ENCODE measurements around the gene HMGN1.

The HMGN1 gene

DNA sequence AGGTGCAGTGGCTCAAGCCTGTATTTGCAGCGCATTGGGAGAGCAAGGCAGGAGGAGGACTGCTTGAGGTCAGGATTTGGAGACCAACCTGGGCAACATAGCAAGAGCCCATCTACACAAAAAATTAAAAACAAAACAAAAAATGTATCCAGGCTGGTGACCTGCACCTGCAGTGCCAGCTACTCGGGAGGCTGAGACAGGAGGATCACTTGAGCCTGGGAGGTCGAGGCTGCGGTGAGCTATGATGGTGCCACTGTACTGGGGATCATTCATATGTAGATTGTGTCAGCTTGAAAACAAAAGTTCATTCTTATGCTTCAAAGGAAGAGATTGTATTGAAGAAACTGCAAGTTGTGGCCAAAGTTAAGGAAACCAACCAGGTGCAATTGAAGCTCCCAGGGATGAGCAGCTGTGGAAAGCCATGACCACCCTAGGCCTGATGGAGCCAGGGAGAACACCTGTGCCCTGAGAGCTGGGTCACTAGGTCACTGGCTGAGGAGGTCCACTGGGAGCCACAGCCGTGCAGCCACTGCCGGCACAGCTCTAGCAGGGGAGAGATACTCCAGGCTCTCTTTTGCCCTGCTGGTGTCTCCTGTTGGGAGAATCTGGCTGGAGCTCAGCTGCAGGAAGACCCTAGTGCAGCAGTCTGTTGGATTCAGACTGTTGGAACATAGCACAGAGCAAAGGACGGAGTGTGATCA lies 22.1 kb downstream of the HMGN1 start:
- H3K4me3 ChIP-seq (ENCODE audit: low read depth in 1 of 2, low read length in 2 of 2) = no peak overlapping the region
- no peak overlapping the region for H3K27ac ChIP-seq (ENCODE audit: low read length)
- no peaks in the 10 kb centered on the region for H3K9me3 ChIP-seq (ENCODE audit: control insufficient read depth in 1 of 2, low read length in 2 of 2)
- no peaks in the 10 kb centered on the region for H3K36me3 ChIP-seq (ENCODE audit: control insufficient read depth in 1 of 2, insufficient read depth in 2 of 2, low read length in 2 of 2)
- H3K27me3 ChIP-seq (ENCODE audit: low read depth, low read length) = no peaks in the 10 kb centered on the region
- H3K4me1 ChIP-seq (ENCODE audit: control insufficient read depth in 1 of 2, insufficient read depth in 2 of 2, low read length in 2 of 2) = no peaks in the 10 kb centered on the region

DNA sequence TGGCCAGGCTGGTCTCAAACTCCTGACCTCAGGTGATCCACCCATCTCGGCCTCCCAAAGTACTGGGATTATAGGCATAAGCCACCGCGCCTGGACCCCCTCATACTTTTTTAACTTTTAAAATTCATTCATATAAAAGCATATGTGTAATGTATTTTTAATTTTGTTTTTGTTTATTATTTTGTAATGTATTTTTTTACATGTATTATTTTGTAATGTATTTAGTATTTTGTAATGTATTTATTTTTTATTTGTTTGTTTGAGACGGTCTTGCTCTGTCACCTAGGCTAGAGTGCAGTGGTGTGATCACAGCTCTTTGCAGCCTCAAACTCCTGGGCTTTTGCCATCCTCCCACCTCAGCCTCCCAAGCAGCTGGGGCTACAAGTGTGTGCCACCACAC lies 23.4 kb downstream of the HMGN1 start:
- H3K9me3 ChIP-seq (ENCODE audit: control insufficient read depth in 1 of 2, low read length in 2 of 2) = no peaks in the 10 kb centered on the region
- H3K27ac ChIP-seq (ENCODE audit: low read length) = no peak overlapping the region
- no peaks in the 10 kb centered on the region for H3K27me3 ChIP-seq (ENCODE audit: low read depth, low read length)
- H3K4me3 ChIP-seq (ENCODE audit: low read depth in 1 of 2, low read length in 2 of 2) = no peak overlapping the region
- H3K36me3 ChIP-seq (ENCODE audit: control insufficient read depth in 1 of 2, insufficient read depth in 2 of 2, low read length in 2 of 2) = no peaks in the 10 kb centered on the region
- no peaks in the 10 kb centered on the region for H3K4me1 ChIP-seq (ENCODE audit: control insufficient read depth in 1 of 2, insufficient read depth in 2 of 2, low read length in 2 of 2)

DNA sequence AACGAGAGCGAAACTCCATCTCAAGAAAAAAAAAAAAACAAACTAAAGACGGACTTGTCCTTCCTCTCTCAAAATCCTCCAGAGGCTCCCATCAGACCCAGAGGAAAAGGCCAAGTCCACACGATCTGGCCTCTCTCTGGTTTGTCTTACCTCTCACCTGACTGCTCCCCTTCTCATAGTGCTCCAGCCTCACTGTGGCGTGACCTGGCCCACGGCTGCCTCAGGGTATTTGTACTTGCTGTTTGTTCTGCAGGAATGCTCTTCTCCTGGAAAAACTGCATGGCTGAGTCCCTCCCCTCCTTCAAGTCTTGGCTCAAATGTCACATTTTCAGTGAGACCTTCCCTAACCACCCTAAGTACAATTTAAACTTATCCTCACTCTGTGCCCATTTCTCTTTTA lies 27.5 kb downstream of the HMGN1 start:
- Histone ChIP-seq H3K27ac (ENCODE audit: low read length) (no peak overlapping the region), H3K4me3 (ENCODE audit: low read depth in 1 of 2, low read length in 2 of 2) (no peak overlapping the region), H3K9me3 (ENCODE audit: control insufficient read depth in 1 of 2, low read length in 2 of 2) (no peaks in the 10 kb centered on the region), H3K27me3 (ENCODE audit: low read depth, low read length) (no peaks in the 10 kb centered on the region), H3K4me1 (ENCODE audit: control insufficient read depth in 1 of 2, insufficient read depth in 2 of 2, low read length in 2 of 2) (peaks cover 0 to 9% of the 10 kb centered on the region in 2 donors), H3K36me3 (ENCODE audit: control insufficient read depth in 1 of 2, insufficient read depth in 2 of 2, low read length in 2 of 2) (no peaks in the 10 kb centered on the region)

DNA sequence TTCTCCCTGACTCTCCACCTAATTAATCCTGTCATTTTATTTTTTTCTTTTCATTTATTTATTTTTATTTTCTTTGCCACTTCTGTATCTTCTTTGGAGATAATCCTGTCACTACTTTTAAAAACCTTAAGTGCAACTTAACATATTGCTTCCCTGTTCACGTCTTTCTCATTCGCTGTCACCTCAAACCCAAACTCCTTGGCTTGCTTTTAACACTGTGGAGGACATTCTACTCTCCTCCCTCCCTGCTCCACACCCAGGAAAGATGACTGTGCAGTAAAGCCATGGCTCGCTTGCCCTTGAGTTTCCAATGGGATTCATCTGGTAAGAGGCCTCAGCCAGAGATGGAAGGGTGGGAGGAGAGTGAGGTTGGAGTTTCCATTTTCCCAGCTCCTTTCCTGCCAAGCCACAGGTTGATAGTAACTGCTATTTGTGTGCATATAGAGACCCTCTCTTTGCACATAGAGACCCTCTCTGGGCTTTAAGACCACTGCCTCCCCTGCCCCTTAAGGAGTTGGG lies 29.0 kb downstream of the HMGN1 start:
- no peak overlapping the region for H3K27ac ChIP-seq (ENCODE audit: low read length)

DNA sequence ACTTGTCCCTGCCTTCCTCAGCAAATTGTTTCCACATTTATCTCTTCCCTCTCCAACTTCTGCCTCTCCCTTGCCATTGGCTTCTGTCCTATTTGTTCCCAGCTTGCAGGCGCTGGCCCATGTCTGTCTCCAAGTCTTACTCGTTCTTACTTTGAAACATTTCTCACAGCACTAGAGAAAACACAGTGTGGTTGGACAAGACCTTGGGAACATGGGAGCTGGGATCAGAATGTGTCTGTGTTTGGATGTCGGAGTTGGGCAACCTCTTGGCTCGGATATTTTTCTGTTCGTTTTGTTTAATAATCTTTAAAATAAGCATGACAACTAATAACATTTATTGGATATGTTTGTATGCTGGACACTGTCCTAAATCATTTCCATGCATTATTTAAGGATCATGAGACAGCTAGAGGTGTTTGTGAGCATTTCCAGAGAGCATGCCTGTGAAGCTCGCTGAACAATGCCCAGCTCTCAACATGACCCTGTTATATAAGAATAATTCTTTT lies 29.6 kb downstream of the HMGN1 start:
- no peaks in the 10 kb centered on the region for H3K27me3 ChIP-seq (ENCODE audit: low read depth, low read length)
- H3K36me3 ChIP-seq (ENCODE audit: control insufficient read depth in 1 of 2, insufficient read depth in 2 of 2, low read length in 2 of 2) = no peaks in the 10 kb centered on the region
- no peak overlapping the region for H3K27ac ChIP-seq (ENCODE audit: low read length)
- H3K9me3 ChIP-seq (ENCODE audit: control insufficient read depth in 1 of 2, low read length in 2 of 2) = no peaks in the 10 kb centered on the region
- peaks cover 0 to 9% of the 10 kb centered on the region in 2 donors for H3K4me1 ChIP-seq (ENCODE audit: control insufficient read depth in 1 of 2, insufficient read depth in 2 of 2, low read length in 2 of 2)
- no peak overlapping the region for H3K4me3 ChIP-seq (ENCODE audit: low read depth in 1 of 2, low read length in 2 of 2)

More for the DNA sequence above, 29.0 kb downstream of the HMGN1 start:
- peaks cover 0 to 9% of the 10 kb centered on the region in 2 donors for H3K4me1 ChIP-seq (ENCODE audit: control insufficient read depth in 1 of 2, insufficient read depth in 2 of 2, low read length in 2 of 2)
- no peaks in the 10 kb centered on the region for H3K36me3 ChIP-seq (ENCODE audit: control insufficient read depth in 1 of 2, insufficient read depth in 2 of 2, low read length in 2 of 2)
- H3K27me3 ChIP-seq (ENCODE audit: low read depth, low read length) = no peaks in the 10 kb centered on the region
- no peaks in the 10 kb centered on the region for H3K9me3 ChIP-seq (ENCODE audit: control insufficient read depth in 1 of 2, low read length in 2 of 2)
- no peak overlapping the region for H3K4me3 ChIP-seq (ENCODE audit: low read depth in 1 of 2, low read length in 2 of 2)

DNA sequence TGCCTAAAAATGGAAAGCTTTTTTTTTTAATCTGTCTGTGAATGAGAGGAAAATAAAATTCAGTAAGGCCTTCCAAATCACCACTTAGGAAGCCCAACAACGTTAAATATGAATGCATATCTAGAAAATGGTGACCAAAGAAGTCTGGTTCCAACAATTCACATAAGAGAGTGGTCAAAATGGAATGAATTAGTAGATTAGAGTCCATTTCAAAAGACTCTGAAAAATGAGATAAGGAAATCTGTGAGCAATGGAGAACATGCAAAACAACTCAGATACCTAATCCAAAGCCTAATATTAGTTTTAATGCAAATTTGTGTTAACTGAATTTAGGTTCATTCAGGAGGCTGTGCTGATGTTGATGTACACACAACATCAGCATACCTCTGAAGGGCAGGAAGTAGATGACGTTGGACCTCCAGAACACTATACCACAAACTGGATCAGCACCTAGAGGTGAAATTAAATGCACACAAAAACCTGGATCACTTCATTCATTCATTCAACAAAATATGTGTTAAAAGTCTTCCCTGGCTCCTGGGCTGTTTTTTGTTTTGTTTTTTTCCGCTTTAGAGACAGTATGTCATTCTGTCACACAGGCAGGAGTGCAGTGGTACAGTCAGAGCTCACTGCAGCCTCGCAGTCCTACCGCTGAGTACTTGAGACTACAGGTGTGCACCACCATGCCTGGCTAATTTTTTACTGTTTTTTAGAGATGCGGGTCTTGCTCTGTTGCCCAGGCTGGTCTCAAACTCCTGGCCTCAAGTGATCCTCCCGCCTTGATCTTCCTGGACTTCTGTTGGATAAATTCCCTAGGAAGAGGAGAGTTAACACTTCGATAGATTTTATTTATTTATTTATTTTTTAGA lies 30.6 kb downstream of the HMGN1 start:
- no peaks in the 10 kb centered on the region for H3K27me3 ChIP-seq (ENCODE audit: low read depth, low read length)
- H3K27ac ChIP-seq (ENCODE audit: low read length) = no peak overlapping the region
- H3K9me3 ChIP-seq (ENCODE audit: control insufficient read depth in 1 of 2, low read length in 2 of 2) = no peaks in the 10 kb centered on the region
- H3K36me3 ChIP-seq (ENCODE audit: control insufficient read depth in 1 of 2, insufficient read depth in 2 of 2, low read length in 2 of 2) = no peaks in the 10 kb centered on the region
- peaks cover 0 to 9% of the 10 kb centered on the region in 2 donors for H3K4me1 ChIP-seq (ENCODE audit: control insufficient read depth in 1 of 2, insufficient read depth in 2 of 2, low read length in 2 of 2)
- H3K4me3 ChIP-seq (ENCODE audit: low read depth in 1 of 2, low read length in 2 of 2) = no peak overlapping the region

DNA sequence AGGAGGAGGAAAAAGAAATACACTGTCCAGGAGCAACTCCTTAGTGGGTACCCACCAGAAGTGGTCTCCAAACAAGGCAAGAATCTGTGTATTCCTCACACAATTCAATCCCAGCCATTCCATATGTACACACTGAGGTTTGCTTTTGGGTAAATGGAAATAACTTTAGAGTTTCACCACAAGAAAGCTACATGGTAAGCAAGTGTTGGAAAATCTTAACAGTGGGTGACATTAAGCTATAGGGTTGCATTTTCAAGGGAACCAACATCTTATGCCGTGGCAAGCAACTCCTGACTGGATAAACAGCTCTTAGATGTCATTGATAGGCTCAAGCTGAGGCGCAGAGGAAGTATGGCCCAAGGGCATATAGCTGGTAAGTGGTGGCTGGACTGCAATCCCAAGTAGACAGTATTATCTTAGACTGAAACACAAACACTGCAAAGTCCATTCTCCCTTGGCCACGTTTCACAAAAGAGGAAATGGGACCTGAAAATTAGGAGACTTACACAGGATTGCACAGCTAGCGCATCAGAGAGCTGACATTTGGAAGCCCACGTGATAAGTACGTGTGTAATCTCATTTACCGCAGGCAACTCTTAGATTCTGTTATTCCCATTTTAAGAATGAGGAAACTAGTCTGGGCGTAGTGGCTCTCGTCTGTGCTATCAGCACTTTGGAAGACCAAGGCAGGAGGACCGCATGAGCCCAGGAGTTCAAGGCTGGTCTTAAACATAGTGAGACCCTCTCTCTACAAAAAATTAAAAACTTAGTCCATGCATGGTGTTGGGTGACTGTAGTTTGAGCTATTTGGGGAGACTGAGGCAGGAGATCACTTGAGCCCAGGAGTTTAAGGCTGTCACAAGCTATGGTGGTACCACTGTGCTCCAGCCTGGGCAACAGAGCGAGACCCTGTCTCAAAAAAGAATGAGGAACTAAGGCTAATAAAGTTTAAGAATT lies 31.5 kb downstream of the HMGN1 start:
- Histone ChIP-seq H3K4me3 (ENCODE audit: low read depth in 1 of 2, low read length in 2 of 2) (no peak overlapping the region), H3K27ac (ENCODE audit: low read length) (no peak overlapping the region), H3K4me1 (ENCODE audit: control insufficient read depth in 1 of 2, insufficient read depth in 2 of 2, low read length in 2 of 2) (peaks cover 0 to 9% of the 10 kb centered on the region in 2 donors), H3K9me3 (ENCODE audit: control insufficient read depth in 1 of 2, low read length in 2 of 2) (no peaks in the 10 kb centered on the region), H3K27me3 (ENCODE audit: low read depth, low read length) (no peaks in the 10 kb centered on the region), H3K36me3 (ENCODE audit: control insufficient read depth in 1 of 2, insufficient read depth in 2 of 2, low read length in 2 of 2) (no peaks in the 10 kb centered on the region)

DNA sequence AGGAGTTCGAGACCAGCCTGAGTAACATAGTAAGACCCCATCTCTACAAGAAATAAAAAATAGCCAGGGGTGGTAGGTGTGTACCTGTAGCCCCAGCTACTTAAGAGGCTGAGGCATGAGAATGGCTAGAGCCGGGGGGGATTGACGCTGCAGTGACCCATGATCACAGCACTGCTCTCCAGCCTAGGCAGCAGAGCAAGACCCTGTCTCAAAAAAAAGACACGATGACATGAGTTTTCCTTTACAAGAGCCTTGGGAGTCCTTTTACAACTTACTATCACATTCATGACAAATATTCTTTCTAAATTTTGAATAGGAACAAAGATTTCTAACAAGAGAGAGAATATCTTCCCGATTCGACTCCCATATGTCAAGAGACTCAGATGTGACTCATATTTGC lies 32.2 kb downstream of the HMGN1 start:
- no peak overlapping the region for H3K4me3 ChIP-seq (ENCODE audit: low read depth in 1 of 2, low read length in 2 of 2)
- no peaks in the 10 kb centered on the region for H3K27me3 ChIP-seq (ENCODE audit: low read depth, low read length)
- H3K36me3 ChIP-seq (ENCODE audit: control insufficient read depth in 1 of 2, insufficient read depth in 2 of 2, low read length in 2 of 2) = no peaks in the 10 kb centered on the region
- H3K9me3 ChIP-seq (ENCODE audit: control insufficient read depth in 1 of 2, low read length in 2 of 2) = no peaks in the 10 kb centered on the region
- peaks cover 0 to 14% of the 10 kb centered on the region in 2 donors for H3K4me1 ChIP-seq (ENCODE audit: control insufficient read depth in 1 of 2, insufficient read depth in 2 of 2, low read length in 2 of 2)
- no peak overlapping the region for H3K27ac ChIP-seq (ENCODE audit: low read length)

DNA sequence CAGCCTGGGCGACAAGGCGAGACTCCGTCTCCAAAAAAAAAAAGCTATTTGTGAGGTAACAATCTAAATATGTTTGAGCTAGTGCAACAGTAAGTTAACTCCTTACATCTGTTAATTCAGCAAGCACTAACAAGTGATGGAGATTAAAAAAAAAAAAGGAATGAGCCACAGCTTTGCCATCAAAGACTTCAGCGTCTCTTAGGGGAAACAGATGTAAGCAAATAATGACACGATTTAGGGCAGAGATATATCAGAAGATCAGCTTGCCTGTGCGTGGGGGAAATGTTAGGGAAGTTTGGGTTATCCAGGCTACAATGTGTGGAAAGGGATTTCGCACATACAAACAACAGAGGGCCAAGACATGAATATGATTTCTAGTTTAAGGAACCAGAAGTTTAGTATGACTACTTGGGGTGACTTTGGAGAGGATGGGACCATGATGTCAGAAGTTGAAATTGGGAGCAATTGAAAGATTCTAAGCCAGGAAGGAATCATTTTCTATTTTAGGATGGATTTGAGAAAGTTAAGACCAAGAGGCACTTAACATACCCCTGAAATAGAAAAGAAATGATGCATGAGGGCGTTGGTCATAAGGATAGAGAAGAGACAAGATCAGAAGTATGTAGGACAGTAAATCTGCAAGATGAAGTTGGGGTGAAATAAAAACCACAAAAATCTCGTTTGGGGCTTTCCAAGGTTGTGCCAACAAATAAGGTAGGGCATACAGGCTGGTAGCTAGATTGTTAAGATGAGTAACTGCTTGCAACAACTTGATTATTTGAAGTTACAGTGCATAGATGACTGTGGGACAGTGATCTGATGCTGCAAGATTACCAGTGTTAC lies 33.1 kb downstream of the HMGN1 start:
- Histone ChIP-seq H3K27me3 (ENCODE audit: low read depth, low read length) (no peaks in the 10 kb centered on the region), H3K27ac (ENCODE audit: low read length) (no peak overlapping the region), H3K36me3 (ENCODE audit: control insufficient read depth in 1 of 2, insufficient read depth in 2 of 2, low read length in 2 of 2) (no peaks in the 10 kb centered on the region), H3K4me3 (ENCODE audit: low read depth in 1 of 2, low read length in 2 of 2) (no peak overlapping the region), H3K4me1 (ENCODE audit: control insufficient read depth in 1 of 2, insufficient read depth in 2 of 2, low read length in 2 of 2) (peaks cover 0 to 21% of the 10 kb centered on the region in 2 donors), H3K9me3 (ENCODE audit: control insufficient read depth in 1 of 2, low read length in 2 of 2) (no peaks in the 10 kb centered on the region)

All from muscle layer of duodenum (tissue), 2 donors.